BE2C (cell line): ENCODE measurements around the gene REP15.

Experiments used
- DNase-seq: peaks from one replicate; pipeline ENCODE4 v3.0.0-alpha.2; 2020
- H3K27me3 ChIP-seq: fragments of 250-450 bp; sonication (Bioruptor Pico); 2 replicates; pipeline ENCODE4 v1.5.1; 2020; ENCODE audit warnings: mild to moderate bottlenecking
- H3K36me3 ChIP-seq: fragments of 250-450 bp; sonication (Bioruptor Pico); 2 replicates; pipeline ENCODE4 v1.5.1; 2020; ENCODE audit warnings: mild to moderate bottlenecking
- H3K4me1 ChIP-seq: fragments of 250-450 bp; sonication (Bioruptor Pico); 2 replicates; pipeline ENCODE4 v1.5.1; 2020
- H3K4me3 ChIP-seq: 2 replicates; pipeline ENCODE4 v1.5.1; 2011; ENCODE audit warnings: low read depth, low read length
- H3K9me3 ChIP-seq: fragments of 250-450 bp; sonication (Bioruptor Pico); 2 replicates; pipeline ENCODE4 v1.5.1; 2020
- TF ChIP-seq, protein P1 (sequence below): IDR thresholded peaks from 2 replicates; pipeline ENCODE4 v1.5.1; 2012; ENCODE audit warnings: mild to moderate bottlenecking, low read depth, low read length

Gene REP15

DNA sequence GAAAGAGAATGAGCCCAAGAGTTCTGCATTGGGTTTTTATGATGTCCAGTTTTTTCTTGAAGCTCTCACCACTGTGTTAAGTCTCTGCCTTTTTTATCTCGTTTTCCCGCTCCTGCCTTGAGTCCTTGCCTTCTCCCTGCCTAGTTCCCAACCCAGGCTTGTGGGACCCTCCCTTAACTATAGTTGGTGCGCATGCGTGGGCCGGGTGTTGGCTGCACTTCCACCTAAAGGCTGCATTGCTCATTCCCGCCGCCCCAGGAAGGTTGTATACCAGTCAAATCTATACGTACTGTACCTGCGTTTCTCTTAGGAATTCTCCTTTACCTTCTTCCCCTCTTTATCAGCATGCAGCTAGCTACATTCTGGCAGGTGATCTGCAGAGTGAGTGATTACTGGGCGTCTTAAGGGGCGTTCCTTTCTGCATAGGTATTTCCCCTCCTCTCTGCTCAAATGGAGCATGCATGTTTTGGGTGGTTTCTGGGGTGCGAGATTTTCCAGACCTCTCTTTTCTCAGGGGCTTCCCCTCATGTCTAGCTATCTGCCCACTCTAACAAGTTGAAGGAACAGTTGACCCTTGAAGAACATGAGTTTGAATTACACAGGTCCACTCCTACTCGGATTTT is 6.6 kb upstream of the REP15 start:
- no peaks in the 10 kb centered on the region for H3K27me3 ChIP-seq
- H3K4me1 ChIP-seq = no peaks in the 10 kb centered on the region
- no peak overlapping the region for H3K4me3 ChIP-seq
- DNase-seq = no peak
- H3K9me3 ChIP-seq = no peaks in the 10 kb centered on the region
- TF ChIP-seq, protein P1, sequence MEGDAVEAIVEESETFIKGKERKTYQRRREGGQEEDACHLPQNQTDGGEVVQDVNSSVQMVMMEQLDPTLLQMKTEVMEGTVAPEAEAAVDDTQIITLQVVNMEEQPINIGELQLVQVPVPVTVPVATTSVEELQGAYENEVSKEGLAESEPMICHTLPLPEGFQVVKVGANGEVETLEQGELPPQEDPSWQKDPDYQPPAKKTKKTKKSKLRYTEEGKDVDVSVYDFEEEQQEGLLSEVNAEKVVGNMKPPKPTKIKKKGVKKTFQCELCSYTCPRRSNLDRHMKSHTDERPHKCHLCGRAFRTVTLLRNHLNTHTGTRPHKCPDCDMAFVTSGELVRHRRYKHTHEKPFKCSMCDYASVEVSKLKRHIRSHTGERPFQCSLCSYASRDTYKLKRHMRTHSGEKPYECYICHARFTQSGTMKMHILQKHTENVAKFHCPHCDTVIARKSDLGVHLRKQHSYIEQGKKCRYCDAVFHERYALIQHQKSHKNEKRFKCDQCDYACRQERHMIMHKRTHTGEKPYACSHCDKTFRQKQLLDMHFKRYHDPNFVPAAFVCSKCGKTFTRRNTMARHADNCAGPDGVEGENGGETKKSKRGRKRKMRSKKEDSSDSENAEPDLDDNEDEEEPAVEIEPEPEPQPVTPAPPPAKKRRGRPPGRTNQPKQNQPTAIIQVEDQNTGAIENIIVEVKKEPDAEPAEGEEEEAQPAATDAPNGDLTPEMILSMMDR = no peak
- H3K36me3 ChIP-seq = peaks cover 21% of the 10 kb centered on the region

DNA sequence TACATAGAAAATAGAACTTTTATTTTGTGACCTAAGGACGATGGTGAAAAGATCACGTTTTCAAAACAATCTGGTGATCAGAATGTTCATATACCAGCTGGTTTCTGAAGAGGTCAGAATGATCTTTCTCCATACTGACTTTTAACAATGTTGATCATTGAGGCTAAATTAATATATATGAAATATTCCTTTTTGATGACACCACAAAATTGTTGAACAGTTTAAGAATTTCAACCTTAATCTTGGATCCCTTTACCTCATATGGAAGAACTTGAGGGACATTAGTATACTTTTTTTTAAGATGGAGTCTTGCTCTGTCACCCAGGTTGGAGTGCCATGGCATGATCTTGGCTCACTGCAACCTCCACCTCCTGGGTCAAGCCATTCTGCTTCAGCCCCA is 2.8 kb upstream of the REP15 start:
- DNase-seq = no peak
- Histone ChIP-seq H3K27me3 (no peaks in the 10 kb centered on the region), H3K4me3 (no peak overlapping the region), H3K4me1 (no peaks in the 10 kb centered on the region), H3K36me3 (peaks cover 16% of the 10 kb centered on the region), H3K9me3 (no peaks in the 10 kb centered on the region)
- TF ChIP-seq, protein P1 = no peak

DNA sequence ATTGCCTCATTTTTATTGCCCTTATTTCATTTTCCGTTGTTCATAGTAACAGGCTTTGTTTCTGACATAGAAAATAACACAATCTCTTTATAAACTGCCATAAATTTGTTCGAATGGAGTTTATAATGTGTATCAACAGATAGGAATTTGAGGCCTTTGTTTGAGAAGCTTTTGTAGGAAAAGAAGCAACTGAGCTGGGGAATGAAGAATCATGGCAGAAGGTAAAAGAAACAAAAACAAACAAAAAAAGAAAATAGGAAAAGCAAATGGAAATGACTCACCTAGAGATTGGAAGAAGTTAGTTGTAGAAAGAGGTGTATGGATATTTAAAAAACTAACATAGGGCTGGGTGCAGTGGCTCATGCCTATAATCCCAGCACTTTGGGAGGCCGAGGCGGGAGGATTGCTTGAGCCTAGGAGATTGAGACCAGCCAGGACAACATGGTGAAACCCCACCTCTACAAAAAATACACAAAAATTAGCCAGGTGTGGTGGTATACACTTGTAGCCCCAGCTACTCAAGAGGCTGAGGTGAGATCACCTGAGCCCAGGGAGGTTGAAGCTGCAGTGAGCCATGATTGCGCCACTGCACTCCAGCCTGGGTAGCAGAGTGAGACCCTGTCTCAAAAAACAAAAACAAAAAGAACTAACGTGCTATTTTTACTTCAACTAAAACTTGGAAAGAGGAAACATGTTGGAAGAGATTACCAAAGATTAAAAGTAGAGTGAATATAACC is 523 bp upstream of the REP15 start:
- Histone ChIP-seq H3K4me3 (no peak overlapping the region), H3K27me3 (no peaks in the 10 kb centered on the region), H3K36me3 (peaks cover 6% of the 10 kb centered on the region), H3K9me3 (no peaks in the 10 kb centered on the region), H3K4me1 (no peaks in the 10 kb centered on the region)
- DNase-seq = no peak
- TF ChIP-seq, protein P1 = no peak

DNA sequence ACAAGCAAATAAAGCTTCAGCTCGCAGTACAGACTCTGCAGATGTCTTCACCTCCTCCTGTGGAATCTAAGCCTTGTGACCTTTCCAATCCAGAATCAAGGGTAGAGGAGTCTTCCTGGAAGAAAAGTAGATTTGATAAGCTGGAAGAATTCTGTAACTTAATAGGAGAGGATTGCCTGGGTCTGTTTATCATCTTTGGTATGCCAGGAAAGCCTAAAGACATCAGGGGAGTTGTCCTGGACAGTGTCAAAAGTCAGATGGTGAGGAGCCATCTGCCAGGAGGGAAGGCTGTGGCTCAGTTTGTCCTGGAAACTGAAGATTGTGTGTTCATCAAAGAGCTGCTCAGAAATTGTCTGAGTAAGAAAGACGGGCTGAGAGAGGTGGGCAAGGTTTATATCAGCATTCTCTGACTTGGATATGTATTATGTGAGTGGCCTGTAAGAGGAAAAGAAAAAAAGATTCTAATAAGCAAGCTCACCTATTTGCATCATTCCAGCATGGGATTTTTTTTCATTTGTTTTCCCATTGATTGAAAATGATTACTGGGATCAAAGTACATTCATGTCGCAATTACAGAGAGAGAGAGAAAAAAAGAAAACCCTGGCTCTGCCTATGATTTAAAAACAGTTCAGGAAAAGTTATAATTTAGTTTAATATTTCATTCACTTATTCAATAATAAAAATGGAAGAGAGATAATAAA is 767 bp downstream of the REP15 start:
- H3K4me3 ChIP-seq = no peak overlapping the region
- peak; percentile 20 for DNase-seq
- H3K36me3 ChIP-seq = peaks cover 5% of the 10 kb centered on the region; the same call in 1 of the 2 replicates
- H3K9me3 ChIP-seq = no peaks in the 10 kb centered on the region
- no peaks in the 10 kb centered on the region for H3K27me3 ChIP-seq
- TF ChIP-seq, protein P1 = no peak
- H3K4me1 ChIP-seq = no peaks in the 10 kb centered on the region

DNA sequence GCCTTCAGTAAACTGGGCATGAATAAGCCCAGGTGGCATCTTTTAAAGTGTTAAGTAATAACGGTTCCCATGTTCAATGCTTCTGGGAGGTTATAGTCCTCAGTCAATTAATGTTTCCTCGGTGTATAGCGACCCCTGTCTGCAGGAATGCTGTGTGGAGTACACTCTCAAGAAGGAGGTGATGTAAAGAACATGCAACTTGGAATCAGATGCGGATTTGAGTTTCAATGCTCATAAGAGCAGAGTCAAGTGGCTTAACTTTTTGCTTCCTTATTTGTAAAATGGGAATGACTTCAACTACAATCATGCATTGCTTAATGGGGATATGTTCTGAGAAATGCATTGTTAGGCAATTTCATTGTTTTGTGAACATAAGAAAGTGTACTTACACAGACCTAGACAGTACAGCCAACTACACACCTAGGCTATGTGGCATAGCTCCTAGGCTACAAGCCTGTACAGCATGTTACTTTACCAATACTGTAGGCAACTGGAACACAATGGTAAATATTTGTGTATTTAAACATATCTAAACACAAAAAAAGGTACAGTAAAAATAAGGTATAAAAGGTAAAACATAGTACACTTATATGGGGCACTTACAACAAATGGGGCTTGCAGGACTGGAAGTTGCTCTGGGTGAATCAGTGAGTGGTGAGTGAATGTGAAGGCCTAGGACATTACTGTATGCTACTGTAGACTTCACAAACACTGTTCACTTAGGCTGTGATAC is 7.6 kb downstream of the REP15 start:
- H3K27me3 ChIP-seq = no peaks in the 10 kb centered on the region; the same call in 1 of the 2 replicates
- no peak overlapping the region for H3K4me3 ChIP-seq
- TF ChIP-seq, protein P1 = peak; percentile 96
- H3K9me3 ChIP-seq = no peaks in the 10 kb centered on the region
- DNase-seq = peak; percentile 80
- H3K4me1 ChIP-seq = no peaks in the 10 kb centered on the region
- no peaks in the 10 kb centered on the region for H3K36me3 ChIP-seq
